ENCODE results near the gene ANKRD9.
"Not testable (repeated sequence)": the region's sequence is repeated elsewhere in the genome, so short reads cannot be mapped to it uniquely, and the experiment has no call there.

Gene ANKRD9

GRCh38 chr14:102538602-102539543 is 29.3 kb upstream of the ANKRD9 start:
- DNase-seq: no peak

GRCh38 chr14:102537981-102538601 is 28.5 kb upstream of the ANKRD9 start:
- DNase-seq: no peak

GRCh38 chr14:102532204-102532658 is 22.7 kb upstream of the ANKRD9 start:
- no peak for DNase-seq

GRCh38 chr14:102530828-102531478 is 21.4 kb upstream of the ANKRD9 start:
- no peak for DNase-seq

- DNase-seq: no peak
Observed at GRCh38 chr14:102528431-102529170, 19.0 kb upstream of the ANKRD9 start.

GRCh38 chr14:102525929-102526497 is 16.4 kb upstream of the ANKRD9 start:
- peak; percentile 35 for DNase-seq

GRCh38 chr14:102525219-102525928 is 15.8 kb upstream of the ANKRD9 start:
- DNase-seq: peak; percentile 37

- DNase-seq: peak; percentile 95
Observed at GRCh38 chr14:102524451-102525218, 15.1 kb upstream of the ANKRD9 start.

GRCh38 chr14:102523569-102524450 is 14.2 kb upstream of the ANKRD9 start:
- no peak for DNase-seq

GRCh38 chr14:102523200-102523568 is 13.6 kb upstream of the ANKRD9 start:
- DNase-seq: no peak

- DNase-seq: not testable (repeated sequence)
Observed at GRCh38 chr14:102519709-102520108, 10.1 kb upstream of the ANKRD9 start.

- DNase-seq: no peak
Observed at GRCh38 chr14:102518063-102518648, 8.6 kb upstream of the ANKRD9 start.

GRCh38 chr14:102517392-102518062 is 8.0 kb upstream of the ANKRD9 start:
- DNase-seq: no peak

GRCh38 chr14:102516531-102517391 is 7.2 kb upstream of the ANKRD9 start:
- no peak for DNase-seq

- no peak for DNase-seq
Observed at GRCh38 chr14:102514987-102515733, 5.6 kb upstream of the ANKRD9 start.

- DNase-seq: no peak
Observed at GRCh38 chr14:102513899-102514772, 4.6 kb upstream of the ANKRD9 start.
